CD4-positive, alpha-beta T cell (primary cell): ENCODE data around the gene UPK1B. TPM values are rescaled to one million over a fixed set of nuclear protein-coding genes. Genes with fewer than 3 reads are reported as not detected.
A peak's percentile ranks its signal among the peaks of the same experiment; 100 is the strongest.

Experiments used
- ATAC-seq: fragments of 200-7000 bp; cut with Tn5 transposase; one replicate; pipeline ENCODE4 v1.10.0; 2022; ENCODE audit warnings: mild to moderate bottlenecking; ENCODE audit not compliant: poor library complexity
- CTCF ChIA-PET: fragments of 350-600 bp; sonication (Branson Sonifier 250); formaldehyde crosslinking; loops from one replicate; lab custom pipeline; 2021; ENCODE audit warnings: antibody characterized with exemption, inconsistent platforms; lab: Charles Lee
- POLR2A ChIA-PET: fragments of 350-600 bp; sonication (Branson Sonifier 250); formaldehyde crosslinking; loops from one replicate; lab custom pipeline; 2021; ENCODE audit warnings: antibody characterized with exemption, inconsistent platforms; lab: Charles Lee
- DNase-seq, 14 experiments: peaks; one replicate each; pipeline ENCODE4 v3.0.0-alpha.2; 2013 to 2020; ENCODE audit warnings: mixed read lengths in 2 of 14
- H3K27ac ChIP-seq, 2 donors: one replicate each; pipeline versions ENCODE4 v1.5.1 to v1.7.0; 2013; ENCODE audit warnings: low read length in 2 of 2, low read depth in 1 of 2, mild to moderate bottlenecking in 1 of 2
- H3K27me3 ChIP-seq, 2 experiments: 1 replicate in 1 of 2; 2 replicates in 1 of 2; pipeline versions ENCODE4 v1.6.1 to v1.7.0; 2013; ENCODE audit warnings: low read length in 2 of 2, control low read depth in 1 of 2, mild to moderate bottlenecking in 1 of 2, moderate library complexity in 1 of 2; ENCODE audit not compliant: insufficient read depth in 2 of 2, control insufficient read depth in 1 of 2
- H3K36me3 ChIP-seq: one replicate; pipeline ENCODE4 v1.6.1; 2013; ENCODE audit warnings: low read length, control low read depth; ENCODE audit not compliant: insufficient read depth
- H3K4me1 ChIP-seq: one replicate; pipeline ENCODE4 v1.6.1; 2013; ENCODE audit warnings: low read length, control low read depth; ENCODE audit not compliant: insufficient read depth
- H3K4me3 ChIP-seq: one replicate; pipeline ENCODE4 v1.5.1; 2013; ENCODE audit warnings: mild to moderate bottlenecking, low read length, moderate library complexity
- H3K9me3 ChIP-seq, 2 experiments: 1 replicate in 1 of 2; 2 replicates in 1 of 2; pipeline versions ENCODE4 v1.6.1 to v1.7.0; 2013; ENCODE audit warnings: low read length in 2 of 2, mild to moderate bottlenecking in 2 of 2, control low read depth in 1 of 2, moderate library complexity in 1 of 2; ENCODE audit not compliant: control insufficient read depth in 1 of 2, insufficient read depth in 1 of 2
- H3K27ac Mint-ChIP-seq: one replicate; pipeline ENCODE4 v1.8.0; 2020; ENCODE audit warnings: mixed read lengths
- H3K27me3 Mint-ChIP-seq: one replicate; pipeline ENCODE4 v1.8.0; 2021; ENCODE audit warnings: mixed read lengths
- H3K36me3 Mint-ChIP-seq: one replicate; pipeline ENCODE4 v1.8.0; 2021; ENCODE audit warnings: low read depth, mixed read lengths
- H3K4me1 Mint-ChIP-seq: one replicate; pipeline ENCODE4 v1.8.0; 2021; ENCODE audit warnings: low read depth, mixed read lengths
- H3K4me3 Mint-ChIP-seq: one replicate; pipeline ENCODE4 v1.8.0; 2020; ENCODE audit warnings: mild to moderate bottlenecking, mixed read lengths
- H3K9me3 Mint-ChIP-seq: one replicate; pipeline ENCODE4 v1.8.0; 2020; ENCODE audit warnings: mixed read lengths
- CTCF ChIP-seq: fragments of 200-600 bp; IDR thresholded peaks from one replicate; pipeline ENCODE4 v1.8.0; 2022; ENCODE audit warnings: antibody characterized with exemption, mild to moderate bottlenecking
- intact Hi-C, 2 experiments: fragments of 100-400 bp; cut with DNase I in 1 of 2; cut with micrococcal nuclease in 1 of 2; formaldehyde crosslinking; loops; one replicate each; pipeline versions ENCODE4 v1.15.1 to v1.9.0; 2023 to 2025; cut with DNase I, micrococcal nuclease
- total RNA-seq, 174 experiments: library from RNA in 2 of 174; stranded (reverse) in 2 of 174; gene quantifications; one replicate each; pipeline ENCODE4 v1.2.3 and lab custom pipeline; 2021 to 2026

The UPK1B gene
- total RNA-seq, 2 experiments from 2014 or later = not detected

GRCh38 chr3:119205685-119206084 is 32.3 kb downstream of the UPK1B start:
- ChIA-PET POLR2A (interaction anchor here (2.1 to 4.4 kb wide), 3 partner anchors 14 to 36 kb away, joined by 5 to 27 read pairs (median 21); partner anchors contain the start of gene B4GALT4), CTCF (no interaction called here)
- peaks cover 37% of the 10 kb centered on the region for H3K4me1 ChIP-seq
- no peaks in the 10 kb centered on the region for H3K9me3 ChIP-seq
- intact Hi-C loops = no loop called here
- no peaks in the 10 kb centered on the region for H3K27me3 ChIP-seq
- Mint-ChIP-seq H3K27ac (peak overlapping the region; percentile 80), H3K36me3 (peaks cover 32% of the 10 kb centered on the region), H3K4me1 (peaks cover 81% of the 10 kb centered on the region), H3K4me3 (peak overlapping the region; percentile 52), H3K27me3 (no peaks in the 10 kb centered on the region), H3K9me3 (peaks cover 2% of the 10 kb centered on the region)
- H3K36me3 ChIP-seq = peaks cover 18% of the 10 kb centered on the region
- H3K4me3 ChIP-seq = no peak overlapping the region
- DNase-seq = no peak
- TF ChIP-seq CTCF = no peak
- no peak for ATAC-seq
- H3K27ac ChIP-seq = peak overlapping the region in 1 of 2 donors; percentile 26

- POLR2A ChIA-PET = interaction anchor here (0.6 to 4.4 kb wide), 9 partner anchors 10 to 257 kb away, joined by 3 to 27 read pairs (median 3); partner anchors contain the start of genes ARHGAP31, B4GALT4 and TMEM39A
- ATAC-seq (peak; percentile 76), DNase-seq (peak in 4 of 14 experiments; percentile 20 to 40 (median 30))
- H3K27ac ChIP-seq = peak overlapping the region; percentile 26 to 36
- CTCF ChIA-PET = interaction anchor here (1.2 to 1.5 kb wide), 2 partner anchors 40 to 146 kb away, joined by 3 read pairs; no protein-coding TSS in a partner anchor
- Mint-ChIP-seq H3K4me3 (peak overlapping the region; percentile 56), H3K27ac (peak overlapping the region; percentile 80), H3K36me3 (peaks cover 43% of the 10 kb centered on the region), H3K4me1 (peaks cover 87% of the 10 kb centered on the region), H3K27me3 (no peaks in the 10 kb centered on the region), H3K9me3 (peaks cover 2% of the 10 kb centered on the region)
- H3K36me3 ChIP-seq = peaks cover 30% of the 10 kb centered on the region
- no peaks in the 10 kb centered on the region for H3K27me3 ChIP-seq
- H3K9me3 ChIP-seq = no peaks in the 10 kb centered on the region
- no peak for TF ChIP-seq CTCF
- H3K4me3 ChIP-seq = no peak overlapping the region
- H3K4me1 ChIP-seq = peaks cover 37% of the 10 kb centered on the region
- intact Hi-C loops = no loop called here
Measured at GRCh38 chr3:119206611-119207511, 33.5 kb downstream of the UPK1B start.

- DNase-seq = no peak
- Histone ChIP-seq H3K27me3 (no peaks in the 10 kb centered on the region), H3K36me3 (peaks cover 36% of the 10 kb centered on the region), H3K9me3 (no peaks in the 10 kb centered on the region), H3K4me3 (no peak overlapping the region), H3K4me1 (peaks cover 37% of the 10 kb centered on the region), H3K27ac (peak overlapping the region in 1 of 2 donors; percentile 47)
- Mint-ChIP-seq H3K36me3 (peaks cover 49% of the 10 kb centered on the region), H3K4me3 (peak overlapping the region; percentile 51), H3K27me3 (no peaks in the 10 kb centered on the region), H3K9me3 (peaks cover 2% of the 10 kb centered on the region), H3K27ac (peak overlapping the region; percentile 80), H3K4me1 (peaks cover 89% of the 10 kb centered on the region)
- ATAC-seq = no peak
- intact Hi-C loops = no loop called here
- ChIA-PET POLR2A (interaction anchor here (0.8 to 4.4 kb wide), 8 partner anchors 9 to 256 kb away, joined by 3 to 27 read pairs (median 3); partner anchors contain the start of genes ARHGAP31, B4GALT4 and TMEM39A), CTCF (interaction anchor here (1.2 to 1.5 kb wide), 2 partner anchors 39 to 146 kb away, joined by 3 read pairs; no protein-coding TSS in a partner anchor)
- no peak for TF ChIP-seq CTCF
Measured at GRCh38 chr3:119207512-119207875, 34.1 kb downstream of the UPK1B start.
